ENCODE measurements around the gene UMOD.

UMOD gene

DNA sequence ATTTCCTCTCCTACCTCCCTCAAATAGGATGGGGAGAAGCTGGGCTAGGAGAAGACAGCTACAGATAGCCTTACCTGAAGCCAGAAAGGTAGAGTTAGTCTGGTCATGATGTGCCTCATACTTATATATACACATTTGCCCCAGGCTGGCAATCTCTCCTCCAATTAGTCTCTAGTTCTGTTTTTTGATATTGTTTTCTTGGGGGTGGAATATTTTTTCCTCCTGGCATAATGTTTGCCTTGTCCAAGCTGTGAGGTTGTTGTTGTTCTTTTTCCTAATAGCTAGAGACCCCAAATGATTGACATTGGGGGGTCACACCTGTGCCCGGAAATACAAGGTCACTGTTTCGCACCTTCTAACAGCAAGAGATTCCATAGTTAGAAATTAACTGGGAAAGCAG, at the start of gene UMOD:
TSS of gene UMOD (minus strand) at position 101 of the 400 bp plus-strand sequence. CDS start 1,978 bp downstream, outside the sequence.
- intact Hi-C loops (cut with DNase I) = no loop called here

DNA sequence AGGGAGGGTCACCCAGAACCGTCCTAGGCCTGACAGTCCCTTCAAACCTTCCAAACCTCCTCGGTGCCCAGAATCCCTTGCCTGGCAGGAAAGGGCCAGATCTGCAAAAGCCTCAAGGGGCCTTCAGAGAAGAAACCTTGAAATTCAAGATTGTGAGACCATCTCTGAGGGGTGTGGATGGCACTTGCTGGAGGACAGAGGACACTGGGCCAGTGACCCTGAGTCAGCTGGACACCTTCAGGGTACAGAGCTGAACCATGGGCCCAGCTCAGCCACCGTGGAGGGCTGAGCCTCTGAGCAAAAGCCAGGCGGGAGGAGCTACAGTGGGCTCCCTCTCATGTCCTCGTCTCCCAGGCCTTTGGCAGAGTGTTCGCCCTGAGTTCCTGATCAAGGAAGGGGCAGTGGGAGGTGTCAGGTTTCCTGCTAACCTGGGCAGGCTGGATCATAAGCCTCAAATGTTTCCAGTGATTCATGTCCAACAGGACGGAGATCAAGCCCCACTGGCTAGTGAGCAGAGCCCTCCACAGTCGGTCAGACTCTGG, 49.0 kb upstream of the UMOD start:
- intact Hi-C loops (cut with DNase I) = no loop called here
- DNase-seq = no peak

More for the DNA sequence above, at the start of gene UMOD:
- no peak for DNase-seq

DNA sequence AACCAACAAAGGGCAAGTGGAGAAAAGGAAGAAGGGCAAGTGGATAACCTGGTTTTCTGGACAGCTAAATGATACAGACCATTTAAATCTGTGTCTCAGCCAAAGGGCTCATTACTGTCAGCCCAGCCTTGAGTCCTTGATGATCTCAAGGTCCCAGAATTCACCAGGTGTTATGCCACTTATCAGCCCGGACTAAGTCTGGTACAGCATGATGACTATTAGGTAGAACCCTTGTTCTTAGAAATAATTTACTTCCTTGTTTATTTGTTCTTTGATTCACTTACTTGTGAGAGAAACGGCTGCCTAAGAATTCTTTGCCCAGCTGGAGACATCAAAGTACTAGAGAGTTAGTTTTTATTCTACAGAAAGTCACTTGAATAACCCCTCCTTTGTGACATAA, 48.6 kb upstream of the UMOD start:
- no peak for DNase-seq
- intact Hi-C loops (cut with DNase I) = no loop called here

DNA sequence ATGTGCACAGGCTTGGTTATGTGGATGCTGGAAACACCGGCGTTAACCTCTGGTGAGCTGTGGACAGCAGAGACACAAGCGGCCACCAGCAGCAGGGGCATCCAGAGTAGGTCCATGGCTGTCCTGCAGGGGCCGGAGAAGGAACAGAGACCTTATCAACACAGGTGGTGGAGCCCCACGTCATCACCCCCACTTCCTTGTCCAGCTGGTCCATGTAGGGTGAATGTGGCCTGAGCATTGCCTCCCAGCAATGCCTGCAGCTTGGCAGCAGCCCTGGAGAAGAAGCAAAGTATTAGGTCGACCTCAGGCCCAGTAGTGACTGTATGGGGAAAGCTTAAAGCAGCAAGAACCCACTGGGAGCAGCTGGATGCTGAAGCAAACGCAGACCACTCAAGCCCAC, 46.7 kb upstream of the UMOD start:
- intact Hi-C loops (cut with DNase I) = no loop called here
- DNase-seq = no peak

DNA sequence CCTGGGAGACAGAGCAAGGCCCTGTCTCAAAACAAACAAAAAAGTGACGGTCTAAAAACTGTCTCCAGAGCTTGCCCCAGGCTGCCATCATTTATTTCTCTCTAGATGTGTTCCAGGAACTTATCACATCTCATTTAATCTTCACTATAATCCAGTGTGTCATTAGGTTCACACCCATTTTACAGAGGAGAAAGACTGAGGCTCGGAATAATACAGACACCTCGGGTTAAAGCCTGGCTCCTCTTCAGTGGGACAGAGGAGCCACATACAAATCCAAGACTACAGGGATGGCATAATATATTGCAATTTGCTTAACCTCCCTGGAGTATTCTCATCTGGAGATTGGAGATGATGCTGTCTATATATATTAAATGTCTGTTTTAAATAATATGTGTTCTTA, 46.1 kb upstream of the UMOD start:
- DNase-seq = no peak
- intact Hi-C loops (cut with DNase I) = no loop called here

DNA sequence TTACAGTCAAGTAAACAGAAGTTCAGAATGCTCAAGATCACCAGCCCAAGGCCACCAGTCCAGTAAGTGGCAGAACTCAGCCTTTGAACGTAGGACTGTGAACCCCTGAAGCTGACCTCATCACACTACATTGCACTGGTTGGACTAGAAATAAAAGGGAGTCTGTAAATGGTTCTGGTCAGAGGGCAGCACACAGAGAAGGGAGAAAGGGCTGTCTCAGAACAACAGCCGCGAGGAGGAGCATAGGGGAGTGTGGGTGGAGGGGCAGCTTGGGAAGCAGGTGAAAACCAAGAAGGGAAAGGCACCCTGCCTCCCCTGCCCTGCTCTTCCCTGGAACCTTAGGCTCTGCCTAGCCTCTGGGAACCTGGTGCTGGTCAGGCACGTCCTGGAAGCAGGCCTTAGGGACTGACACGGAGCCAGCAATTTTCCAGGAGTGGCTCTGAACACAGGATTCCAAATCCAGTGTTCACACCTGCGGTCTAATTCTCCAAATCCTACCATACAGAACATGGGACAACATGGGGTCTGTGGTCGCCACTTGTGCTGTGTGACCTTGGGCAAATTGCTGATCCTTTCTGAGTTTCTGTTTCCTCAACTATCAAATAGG, 45.1 kb upstream of the UMOD start:
- DNase-seq = no peak
- intact Hi-C loops (cut with DNase I) = no loop called here

DNA sequence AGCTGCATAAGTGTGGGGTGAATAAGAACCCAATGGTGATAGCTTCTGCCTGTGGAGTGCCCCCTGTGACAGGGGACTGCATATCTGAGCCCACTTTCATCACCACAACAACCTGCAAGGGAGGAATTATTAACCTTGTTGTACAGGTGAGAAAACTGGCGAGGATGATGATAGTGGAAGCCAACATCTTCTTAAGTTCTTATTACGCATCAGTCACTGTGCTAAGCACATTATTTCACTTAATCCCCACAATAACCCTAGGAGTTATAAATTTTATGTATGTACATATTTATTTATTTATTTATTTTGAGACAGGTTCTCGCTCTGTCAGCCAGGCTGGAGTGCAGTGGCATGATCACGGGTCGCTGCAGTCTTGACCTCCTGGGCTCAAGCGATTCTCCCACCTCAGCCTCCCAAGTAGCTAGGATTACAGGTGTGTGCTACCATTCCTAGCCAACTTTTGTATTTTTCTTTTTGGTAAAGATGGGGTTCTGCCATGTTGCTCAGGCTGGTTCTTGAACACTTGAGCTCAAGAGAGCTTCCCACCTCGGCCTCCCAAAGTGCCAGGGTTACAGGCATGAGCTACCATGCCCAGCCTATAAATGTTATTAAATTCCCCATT, 44.4 kb upstream of the UMOD start:
- intact Hi-C loops (cut with DNase I) = no loop called here
- DNase-seq = no peak

DNA sequence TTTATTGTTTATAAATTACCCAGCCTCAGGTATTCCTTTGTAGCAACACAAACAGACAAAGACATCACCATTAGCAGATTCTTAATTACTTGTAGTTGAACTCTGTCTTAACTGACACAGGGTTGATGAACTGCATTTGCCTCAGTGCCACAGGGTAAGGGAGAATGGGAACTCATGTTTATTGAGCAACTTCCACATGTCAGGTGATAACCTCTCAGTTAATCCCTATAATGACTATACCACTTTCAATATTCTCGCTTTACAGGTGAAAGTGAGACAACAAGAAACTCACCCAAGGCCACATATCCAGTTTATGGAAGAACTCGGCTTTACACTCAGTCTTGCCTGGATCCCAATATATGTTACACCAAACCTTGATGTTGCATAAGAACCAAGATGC, 43.4 kb upstream of the UMOD start:
- DNase-seq = no peak
- intact Hi-C loops (cut with DNase I) = no loop called here

DNA sequence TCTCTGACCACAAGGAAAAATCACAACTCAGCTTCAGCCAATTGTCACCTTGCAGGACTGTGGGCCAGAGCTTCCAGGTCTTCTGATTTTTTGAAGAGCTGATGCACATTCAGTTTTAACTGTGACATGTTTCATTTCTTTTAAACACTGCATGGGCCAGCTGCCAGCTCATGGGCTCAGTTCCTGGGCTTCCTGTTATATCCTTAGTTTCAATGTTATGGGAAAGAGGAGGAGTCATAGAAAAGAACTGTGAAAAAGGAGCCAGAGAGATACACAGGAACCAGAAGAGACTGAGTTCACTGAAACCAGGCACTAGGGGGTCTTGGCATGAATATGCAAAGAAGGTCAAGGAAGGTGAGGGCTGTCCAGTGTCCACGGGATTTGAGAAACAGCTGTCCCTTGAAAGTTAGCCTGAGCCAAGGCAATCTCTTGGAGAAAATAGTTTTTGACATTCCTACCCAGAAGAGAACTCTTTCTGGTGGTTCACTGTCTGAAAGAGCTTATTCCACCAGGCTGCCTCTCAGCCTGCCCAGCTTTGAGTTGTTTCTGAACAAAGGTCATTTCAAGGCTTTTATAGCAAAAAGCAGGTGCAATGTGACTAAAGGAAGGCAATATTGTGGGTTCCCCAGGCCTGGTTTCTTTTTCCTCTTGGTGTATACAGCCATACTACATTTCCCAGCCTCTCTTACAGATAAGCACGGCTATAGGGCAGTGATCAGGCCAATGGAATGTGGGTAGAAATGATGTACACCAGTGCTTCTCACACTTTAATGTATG, 41.5 kb upstream of the UMOD start:
- DNase-seq = peak in 1 of 10 donors; percentile 13
- intact Hi-C loops (cut with DNase I) = no loop called here

DNA sequence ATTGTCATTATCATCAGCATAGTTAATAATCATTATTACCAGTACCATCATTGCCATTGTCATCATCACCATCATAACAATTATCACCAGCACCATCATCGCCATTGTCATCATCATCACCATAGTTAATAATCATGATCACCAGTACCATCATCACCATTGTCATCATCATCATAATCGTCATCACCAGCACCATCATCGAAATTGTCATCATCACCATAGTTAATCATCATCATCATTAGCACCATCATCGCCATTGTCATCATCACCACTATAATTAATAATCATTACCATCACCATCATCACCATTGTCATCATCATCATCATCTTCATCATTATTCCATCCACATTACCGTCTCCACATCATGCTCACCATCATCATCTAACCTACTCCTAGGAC, 38.5 kb upstream of the UMOD start:
- intact Hi-C loops (cut with DNase I) = no loop called here
- no peak for DNase-seq

DNA sequence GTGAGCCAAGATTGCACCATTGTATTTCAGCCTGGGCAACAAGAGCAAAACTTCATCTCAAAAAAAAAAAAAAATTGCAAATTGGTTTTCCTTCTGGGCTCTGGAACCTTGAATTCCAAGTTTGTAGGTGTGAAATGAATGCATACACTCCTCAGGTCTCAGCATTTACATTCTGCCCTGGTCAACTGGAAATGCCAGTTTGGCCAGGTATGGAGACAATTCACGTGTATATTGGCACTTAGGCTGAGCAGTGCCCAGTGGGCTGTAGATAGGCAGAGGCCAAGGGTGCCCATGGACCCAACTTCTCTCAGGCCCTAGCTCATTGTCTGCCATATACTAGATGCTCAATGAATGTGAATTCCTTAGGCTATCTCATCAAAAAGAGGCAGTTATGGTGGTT, 36.3 kb upstream of the UMOD start:
- no peak for DNase-seq
- intact Hi-C loops (cut with DNase I) = no loop called here

DNA sequence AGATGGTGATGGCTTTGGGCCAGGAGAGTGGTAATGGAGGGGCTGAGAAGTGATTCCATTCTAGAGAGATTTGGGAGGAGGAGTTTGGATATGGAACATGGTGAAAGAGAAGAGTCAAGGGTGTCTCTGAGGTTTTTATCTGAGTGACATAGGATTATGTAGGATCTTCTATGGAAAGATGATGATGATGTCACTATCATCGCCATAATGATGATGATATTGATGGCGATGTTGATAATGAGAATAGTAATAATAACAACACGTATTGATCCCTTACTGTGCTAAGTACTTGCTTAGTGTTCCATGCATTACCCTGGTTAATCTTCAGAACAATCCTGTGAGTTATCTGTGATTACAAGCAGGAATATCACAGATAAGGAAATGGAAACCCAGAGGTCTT, 35.5 kb upstream of the UMOD start:
- intact Hi-C loops (cut with DNase I) = loop anchor here (2.0 kb wide), 1 partner anchor 489 kb away; no protein-coding TSS in a partner anchor
- no peak for DNase-seq

DNA sequence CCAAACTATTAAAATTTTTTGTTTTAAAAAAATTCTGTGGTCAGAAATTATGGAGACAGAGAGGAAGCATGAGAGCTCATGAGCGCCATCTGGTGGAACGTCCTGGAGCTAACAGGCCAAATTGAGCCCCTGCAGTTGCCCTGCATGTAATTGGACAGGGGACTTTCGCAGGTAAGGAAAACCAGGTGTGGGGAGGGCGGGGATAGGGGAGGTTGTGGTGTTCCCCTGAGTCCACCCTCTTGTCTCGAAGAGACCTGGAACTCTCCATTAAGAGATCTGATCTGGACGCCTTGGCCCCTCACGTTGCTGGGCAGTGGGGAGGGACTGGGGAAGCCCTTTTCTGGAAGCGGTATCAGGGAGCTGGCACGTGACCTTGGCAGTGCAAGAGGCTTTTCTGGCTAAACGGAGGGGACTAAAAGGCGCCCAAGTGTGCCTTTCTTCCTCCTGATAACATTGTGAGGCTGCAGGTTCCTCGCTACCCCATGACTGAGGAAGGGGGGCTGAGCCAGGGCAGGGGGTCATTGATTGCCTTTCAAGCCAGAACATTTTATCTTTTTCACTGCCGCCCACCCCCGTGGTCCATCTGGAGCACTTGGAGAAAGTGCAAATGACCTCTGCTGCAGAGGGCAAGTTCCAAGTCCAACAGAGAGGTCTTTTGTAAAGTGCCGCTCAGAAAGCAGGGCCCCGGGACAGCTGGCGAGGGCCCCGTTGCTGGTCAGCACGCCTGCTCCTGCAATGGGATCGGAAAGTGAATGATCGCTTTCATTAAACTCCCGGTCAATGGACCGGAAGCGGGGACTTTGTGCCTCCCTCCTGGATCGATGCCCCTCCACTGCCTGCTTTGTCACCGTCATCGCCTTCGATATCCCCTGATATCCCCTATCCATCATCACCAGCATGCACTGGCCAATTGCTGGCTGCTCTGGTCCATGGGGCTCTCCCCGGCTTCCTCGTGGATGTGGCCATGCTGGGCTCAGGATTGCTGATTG, 33.6 kb upstream of the UMOD start:
- intact Hi-C loops (cut with DNase I) = loop anchor here (2.0 kb wide), 1 partner anchor 487 kb away; no protein-coding TSS in a partner anchor
- DNase-seq = peak; percentile 48 to 94 (median 77)

DNA sequence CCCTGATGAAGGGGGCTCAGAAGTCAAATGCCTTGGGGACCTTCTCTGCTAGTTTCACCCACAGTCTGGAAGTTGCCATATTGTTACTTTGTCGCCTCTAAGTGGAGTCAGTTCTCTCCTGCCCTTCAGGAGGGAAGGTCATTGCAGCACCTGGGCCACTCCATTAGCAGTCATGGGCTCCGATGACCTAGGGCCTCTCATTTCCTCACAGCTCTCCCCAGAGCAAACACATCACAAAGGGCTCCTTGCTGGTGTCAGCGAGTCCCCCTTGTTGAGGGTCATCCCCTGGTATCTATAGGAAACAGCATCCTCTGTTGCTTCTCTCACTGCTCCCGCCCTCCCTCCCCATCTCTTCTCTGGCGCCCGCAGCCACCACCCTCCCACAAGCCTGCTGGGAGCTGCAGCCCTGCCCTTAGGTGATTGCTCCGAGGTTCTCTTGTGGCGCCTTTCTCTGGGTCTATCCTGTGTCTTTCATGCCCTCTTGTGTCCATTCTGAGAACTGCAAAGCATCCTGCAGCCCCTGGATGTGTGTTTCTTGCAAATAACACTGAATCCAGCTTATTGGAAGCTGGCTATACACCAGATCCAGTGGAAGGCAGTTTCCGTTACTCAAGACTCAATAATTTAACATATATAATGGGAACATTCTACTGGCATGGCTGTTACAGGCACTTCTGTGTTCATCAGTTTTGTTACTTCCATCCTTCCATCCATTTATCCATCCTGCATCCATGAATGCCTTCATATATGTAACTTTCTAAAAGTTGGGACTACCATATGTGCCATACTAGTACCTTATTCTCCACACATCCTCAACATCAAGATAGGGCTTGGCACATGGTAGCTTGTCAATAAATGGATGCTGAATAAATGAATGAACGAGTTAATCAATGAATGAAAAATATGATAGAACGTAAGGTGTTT, 30.9 kb upstream of the UMOD start:
- DNase-seq = peak in 8 of 10 donors; percentile 26 to 89 (median 58)
- intact Hi-C loops (cut with DNase I) = loop anchor here (1.0 kb wide), 1 partner anchor 476 kb away; no protein-coding TSS in a partner anchor

DNA sequence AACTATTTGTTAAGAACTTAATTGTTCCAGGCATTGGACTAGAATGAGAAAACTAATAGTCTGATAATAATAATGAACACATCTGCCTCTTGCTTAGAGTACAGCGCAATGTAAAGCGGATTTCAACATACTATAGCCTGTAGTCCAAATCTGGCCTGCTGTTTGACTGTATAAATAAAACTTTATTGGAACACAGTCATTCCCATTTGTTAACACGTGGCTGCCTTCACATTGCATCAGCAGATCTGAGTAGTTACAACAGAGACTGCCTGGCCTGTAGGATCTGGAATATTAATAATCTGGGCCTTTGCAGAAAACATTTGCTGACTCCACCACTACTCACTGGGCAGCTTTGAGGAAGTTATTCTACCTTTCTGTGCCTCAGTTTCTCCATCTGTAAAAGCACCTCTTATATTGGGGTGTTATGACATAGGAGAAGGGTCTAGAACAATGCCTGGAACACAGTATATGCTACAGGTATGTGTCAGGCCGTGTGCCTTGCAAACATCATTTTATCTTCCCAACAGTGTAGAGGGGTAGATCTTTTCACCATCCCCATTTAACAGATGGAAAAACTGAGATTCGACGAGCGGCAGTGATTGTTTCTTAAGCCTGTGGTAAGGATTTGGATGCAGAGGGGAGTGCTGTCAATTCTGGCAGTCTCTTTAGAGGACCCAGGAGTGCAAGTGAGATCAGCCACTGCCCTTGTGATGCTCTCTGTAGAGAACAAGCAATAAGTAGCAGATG, 29.9 kb upstream of the UMOD start:
- DNase-seq = no peak
- intact Hi-C loops (cut with DNase I) = no loop called here

DNA sequence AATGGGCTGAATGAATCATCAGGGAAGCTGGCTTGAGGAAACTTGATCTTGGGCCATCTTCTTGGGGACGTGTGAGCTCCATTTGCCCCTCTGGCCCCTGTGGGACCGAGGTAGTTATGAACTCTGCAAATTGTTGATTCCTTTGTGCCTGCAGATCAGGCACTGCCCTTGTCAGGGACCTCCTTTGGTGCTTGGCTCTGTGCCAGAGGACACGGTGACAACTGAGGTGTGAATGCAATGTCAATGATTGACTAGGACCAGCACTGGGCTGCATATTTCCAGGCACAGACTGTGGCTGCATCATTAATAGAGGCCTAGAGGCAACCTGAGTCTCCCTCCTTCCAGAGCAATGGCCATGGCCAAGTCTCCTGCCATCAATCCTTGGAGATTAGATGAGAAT, 28.3 kb upstream of the UMOD start:
- DNase-seq = no peak
- intact Hi-C loops (cut with DNase I) = no loop called here

DNA sequence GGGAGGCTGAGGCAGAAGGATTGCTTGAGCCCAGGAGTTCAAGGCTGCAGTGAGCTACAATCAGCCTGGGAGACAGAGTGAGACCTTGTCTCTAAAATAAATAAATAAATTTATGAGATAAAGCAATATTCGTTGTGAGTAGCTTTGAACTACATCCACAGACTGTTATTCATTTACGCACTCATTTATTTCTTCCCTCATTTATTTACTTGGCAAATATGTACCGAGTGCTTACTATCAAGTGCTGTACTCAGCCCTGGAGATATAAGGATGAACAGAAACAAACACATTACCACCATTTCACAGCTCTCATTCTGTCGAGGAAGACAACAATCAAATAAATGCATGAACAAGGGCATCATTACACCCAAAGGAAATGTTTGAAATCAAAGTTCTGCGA, 24.7 kb upstream of the UMOD start:
- intact Hi-C loops (cut with DNase I) = no loop called here
- no peak for DNase-seq

DNA sequence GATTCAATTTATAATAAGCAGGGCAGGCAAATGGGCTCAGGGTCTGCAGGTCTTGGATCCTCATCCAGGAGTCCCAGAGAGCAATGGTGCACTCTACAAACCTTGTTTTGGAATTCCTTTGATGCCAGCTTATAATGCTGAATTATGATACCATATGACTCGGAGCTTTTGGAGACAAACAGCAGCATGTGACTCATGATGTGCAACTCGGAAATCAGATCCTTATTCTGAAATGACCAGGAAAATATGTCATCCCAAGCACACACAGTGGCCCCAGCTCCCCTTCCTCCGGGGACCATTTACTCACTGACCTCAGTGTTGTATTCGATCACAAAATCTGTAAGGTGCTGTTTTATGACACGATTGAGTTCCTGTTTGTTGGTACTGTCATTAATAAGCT, 20.2 kb upstream of the UMOD start:
- DNase-seq = no peak
- intact Hi-C loops (cut with DNase I) = no loop called here

Data from posterior cingulate gyrus (tissue), 11 donors.